GDM1 (cell line): ENCODE data around the gene PCK2.
A peak's percentile ranks its signal among the peaks of the same experiment; 100 is the strongest.
"Not testable (repeated sequence)": the region's sequence is repeated elsewhere in the genome, so short reads cannot be mapped to it uniquely, and the experiment has no call there.

Source experiments
- DNase-seq: peaks from one replicate; lab custom pipeline; 2025; lab: John Stamatoyannopoulos, UW

Gene PCK2

DNA sequence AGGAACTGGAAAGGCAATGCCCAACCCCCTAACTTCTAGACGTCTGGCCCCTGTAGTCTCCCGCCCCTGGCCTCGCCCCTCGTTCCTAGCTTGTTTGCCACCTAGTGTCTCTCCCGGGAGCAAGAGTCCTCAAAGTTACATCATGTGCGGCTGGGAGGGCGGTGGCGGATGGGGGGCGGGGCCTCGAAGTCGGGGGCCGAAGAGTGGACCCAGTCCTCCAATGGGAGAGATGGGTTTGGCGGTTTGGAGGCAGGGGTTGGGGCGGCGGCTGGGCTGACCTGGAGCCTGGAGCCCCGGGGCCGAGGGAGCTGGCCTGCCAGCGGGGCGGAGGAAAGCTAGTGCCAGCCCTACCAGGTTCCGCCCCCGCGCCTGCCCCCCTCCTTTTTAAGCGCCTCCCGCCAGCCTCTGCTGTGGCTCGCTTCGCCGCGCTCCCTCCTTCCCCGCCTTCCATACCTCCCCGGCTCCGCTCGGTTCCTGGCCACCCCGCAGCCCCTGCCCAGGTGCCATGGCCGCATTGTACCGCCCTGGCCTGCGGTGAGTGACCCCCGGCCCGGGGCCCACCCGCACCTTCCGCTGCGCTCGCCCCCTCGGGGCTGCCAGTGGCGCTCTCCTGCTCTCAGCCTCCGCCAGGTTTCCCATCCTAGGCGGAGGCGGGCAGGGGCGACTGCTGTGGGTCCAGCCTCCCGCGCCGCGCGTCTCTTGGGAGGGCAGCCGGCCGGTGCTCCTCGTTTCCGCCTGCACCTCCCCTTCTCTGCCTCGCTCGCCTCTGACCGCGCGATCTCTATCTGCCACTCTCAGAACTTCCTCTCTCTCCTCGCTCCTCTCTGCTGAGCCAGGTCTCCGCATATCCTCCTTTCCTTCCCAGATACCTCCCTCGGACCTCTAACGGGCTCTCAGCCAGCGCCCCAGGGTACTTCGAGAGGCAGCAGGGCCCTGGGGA lies at the start of gene PCK2:
PCK2 (plus strand) TSS at position 411 of the 940 bp plus-strand sequence; CDS start at position 506, 95 bp downstream.
- DNase-seq, result peak; percentile 94

DNA sequence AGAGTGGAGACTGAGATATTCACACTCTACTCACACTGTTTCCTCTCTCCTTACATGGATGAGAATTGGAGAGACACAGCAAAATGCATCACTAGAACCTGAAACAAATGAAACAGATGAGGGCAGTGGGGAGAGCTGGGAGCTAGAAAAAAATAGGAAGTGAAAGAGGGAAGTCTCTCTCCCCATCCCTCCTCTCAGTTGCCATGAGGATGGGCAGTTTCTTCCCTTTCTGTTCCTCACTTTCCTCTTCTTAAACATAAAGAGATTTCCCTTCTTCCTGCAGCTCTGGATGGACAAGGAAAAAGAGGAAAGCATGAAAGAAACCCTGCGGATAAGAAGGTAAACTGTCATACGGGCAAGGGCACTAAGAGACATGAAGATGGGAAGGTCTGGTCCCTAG lies 45.1 kb upstream of the PCK2 start:
- peak; percentile 20 for DNase-seq

DNA sequence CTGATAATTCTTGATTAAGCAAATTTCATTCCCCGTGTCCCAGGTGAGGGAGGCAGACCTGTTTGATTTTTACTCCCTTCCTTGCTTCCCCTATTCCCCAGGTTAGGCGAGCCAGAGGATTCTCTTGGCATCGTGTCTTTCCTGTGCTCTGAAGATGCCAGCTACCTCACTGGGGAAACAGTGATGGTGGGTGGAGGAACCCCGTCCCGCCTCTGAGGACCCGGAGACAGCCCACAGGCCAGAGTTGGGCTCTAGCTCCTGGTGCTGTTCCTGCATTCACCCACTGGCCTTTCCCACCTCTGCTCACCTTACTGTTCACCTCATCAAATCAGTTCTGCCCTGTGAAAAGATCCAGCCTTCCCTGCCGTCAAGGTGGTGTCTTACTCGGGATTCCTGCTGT lies 43.4 kb upstream of the PCK2 start:
- DNase-seq, result not testable (repeated sequence)

DNA sequence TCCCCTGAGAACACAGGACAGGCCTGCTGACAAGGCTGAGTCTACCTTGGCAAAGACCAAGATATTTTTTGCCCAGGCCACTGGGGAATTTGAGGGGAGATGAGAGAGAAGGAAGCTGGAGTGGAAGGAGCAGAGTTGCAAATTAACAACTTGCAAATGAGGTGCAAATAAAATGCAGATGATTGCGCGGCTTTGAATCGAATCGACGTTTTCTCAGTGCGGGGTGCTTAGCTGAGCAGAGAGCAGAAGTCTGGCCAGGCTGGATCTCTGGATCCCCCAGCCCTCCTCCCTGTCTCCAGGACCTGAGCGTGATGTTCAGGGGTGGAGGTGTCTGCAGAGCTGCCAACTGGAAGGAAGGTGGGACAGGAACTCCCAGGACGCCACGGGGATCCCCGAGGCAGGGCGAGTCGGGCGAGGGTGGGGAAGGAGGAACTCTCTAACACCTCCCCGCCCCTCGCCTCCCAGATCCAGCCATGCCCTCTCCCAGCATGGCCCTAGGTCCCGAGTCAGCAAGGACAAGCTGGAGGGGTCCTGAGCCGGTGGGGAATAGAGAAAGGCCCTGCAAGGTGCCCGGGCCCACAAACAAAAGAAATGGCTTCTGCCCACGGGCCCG lies 42.8 kb upstream of the PCK2 start:
- DNase-seq, result no peak

DNA sequence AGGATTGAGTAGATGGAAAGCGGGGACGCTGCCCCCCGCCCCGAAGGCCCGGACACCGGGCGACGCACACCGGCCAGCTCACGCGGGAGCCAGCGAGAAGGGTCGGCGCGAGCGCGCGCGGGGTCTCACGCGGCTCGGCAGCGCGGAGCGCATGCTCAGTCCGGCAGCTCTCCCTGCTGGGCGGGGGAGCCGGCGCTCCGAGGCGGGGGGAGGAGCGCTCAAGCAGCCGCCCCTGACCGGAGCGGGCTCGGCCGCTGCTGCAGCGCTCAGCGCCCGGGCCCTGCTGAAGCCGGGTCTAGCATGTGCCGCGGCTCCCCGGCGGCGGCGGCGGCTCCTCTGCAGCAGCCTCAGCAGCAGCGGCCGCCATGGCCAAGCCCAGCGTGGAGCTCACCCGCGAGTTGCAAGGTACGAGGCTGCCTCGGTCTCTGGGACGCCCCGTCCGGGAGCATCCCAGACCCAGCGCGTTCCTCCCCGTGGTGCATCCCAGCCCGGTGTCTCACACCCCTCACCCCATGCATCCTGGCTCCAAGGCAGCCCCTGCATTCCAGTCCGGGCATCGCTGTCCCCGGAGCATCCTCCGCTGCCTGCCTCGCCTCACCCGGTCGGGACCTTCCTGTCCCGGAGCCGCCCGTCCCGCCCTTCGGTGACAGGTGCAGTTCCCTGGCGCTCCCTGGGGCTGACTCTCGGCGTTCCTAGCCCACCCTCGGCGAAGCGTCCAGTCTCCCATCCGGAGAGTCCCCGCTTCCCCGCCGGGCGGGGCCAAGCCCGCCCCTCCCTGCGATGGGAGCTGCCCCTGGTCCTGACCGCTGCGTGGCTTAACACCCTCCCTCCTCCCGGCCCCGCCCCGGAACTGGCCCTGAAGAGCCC lies 42.1 kb upstream of the PCK2 start, which contains the start of gene CARMIL3:
CARMIL3 (plus strand) TSS at position 221 of the 867 bp plus-strand sequence; CDS start at position 366, 145 bp downstream.
- DNase-seq, result peak; percentile 48

DNA sequence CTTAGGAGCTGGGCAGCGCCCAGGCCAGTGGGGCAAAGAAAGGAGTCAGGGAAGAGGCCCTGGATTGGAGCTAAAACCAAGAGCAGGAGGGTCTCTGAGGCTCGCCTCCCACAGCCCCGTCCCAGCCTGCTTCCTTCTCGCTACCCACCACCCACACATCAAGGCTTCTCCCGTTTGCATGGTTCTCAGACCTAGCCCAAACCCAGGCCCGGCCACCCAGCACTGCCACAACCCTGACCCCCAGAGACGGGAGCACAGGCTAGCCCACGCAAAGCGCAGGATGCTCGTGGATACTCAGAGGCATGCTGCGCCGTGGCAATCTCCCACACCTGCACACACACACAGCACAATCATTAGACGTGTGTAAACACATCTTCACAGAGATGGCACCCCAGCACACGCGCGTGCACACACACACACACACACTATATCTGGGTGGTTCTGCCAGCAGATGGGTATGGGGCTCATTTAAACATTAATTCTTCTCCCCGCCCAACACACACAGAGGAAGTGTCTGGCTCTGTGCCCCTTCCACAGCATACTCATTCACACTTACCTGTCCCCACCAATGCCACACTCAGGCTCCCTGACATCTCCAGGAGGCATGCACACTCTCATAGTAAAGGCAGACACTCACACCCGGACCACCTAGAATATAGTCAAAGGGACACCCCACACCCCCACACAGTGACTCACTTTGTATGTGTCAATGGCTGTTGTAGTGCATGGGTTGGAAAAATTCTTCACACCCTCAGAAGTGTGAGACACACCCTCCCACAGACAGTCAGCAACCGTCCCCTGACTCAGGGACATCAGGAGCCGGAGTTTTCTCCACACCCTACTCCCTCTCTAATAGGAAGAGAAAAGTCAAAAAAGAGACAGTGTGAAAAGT lies 41.2 kb upstream of the PCK2 start:
- no peak for DNase-seq

DNA sequence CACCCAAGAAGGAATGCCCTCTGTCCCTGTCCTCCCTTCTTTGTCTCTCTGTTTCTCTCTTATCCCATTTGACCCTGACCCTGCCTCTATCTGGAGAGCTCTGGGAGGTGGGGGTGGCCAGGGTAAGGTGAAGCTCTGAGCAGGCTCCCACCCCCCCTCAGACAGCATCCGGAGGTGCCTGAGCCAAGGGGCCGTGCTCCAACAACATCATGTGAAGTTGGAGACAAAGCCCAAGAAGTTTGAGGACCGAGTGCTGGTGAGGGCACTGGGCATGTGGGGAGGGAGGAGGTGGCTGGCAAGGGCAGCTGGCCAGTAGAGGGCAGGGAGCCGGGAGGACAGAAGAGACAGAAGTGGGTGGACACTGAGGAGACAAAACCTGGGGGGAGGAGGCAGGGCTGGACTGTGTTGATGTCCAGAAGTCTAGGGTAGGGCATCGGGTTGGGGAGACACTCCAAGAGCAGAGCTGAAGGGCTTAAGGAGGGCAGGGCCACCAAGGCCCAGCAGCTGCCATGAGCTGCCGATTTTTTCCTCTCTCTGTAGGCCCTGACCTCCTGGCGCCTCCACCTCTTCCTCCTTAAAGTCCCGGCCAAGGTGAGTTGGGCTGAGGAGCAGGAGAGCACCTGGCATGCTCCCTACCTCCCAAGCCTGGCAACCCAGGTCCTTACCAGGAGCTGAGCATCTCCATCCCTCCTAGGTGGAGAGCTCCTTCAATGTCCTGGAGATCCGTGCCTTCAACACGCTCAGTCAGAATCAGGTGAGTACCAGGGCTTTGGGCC lies 40.4 kb upstream of the PCK2 start:
- DNase-seq, result no peak

DNA sequence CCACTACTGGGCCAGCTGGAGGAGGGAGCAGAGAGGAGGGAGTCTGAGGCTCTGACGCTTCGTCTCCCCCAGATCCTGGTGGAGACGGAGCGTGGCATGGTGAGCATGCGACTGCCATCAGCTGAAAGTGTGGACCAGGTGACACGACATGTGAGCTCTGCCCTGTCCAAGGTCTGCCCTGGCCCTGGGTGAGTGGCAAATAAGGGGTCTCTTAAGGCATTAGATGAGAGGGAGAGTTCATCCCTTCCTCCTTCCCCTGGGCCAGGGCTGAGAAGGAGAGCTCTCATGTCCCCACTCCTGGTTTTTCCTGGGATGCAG lies 39.8 kb upstream of the PCK2 start:
- DNase-seq, result no peak

DNA sequence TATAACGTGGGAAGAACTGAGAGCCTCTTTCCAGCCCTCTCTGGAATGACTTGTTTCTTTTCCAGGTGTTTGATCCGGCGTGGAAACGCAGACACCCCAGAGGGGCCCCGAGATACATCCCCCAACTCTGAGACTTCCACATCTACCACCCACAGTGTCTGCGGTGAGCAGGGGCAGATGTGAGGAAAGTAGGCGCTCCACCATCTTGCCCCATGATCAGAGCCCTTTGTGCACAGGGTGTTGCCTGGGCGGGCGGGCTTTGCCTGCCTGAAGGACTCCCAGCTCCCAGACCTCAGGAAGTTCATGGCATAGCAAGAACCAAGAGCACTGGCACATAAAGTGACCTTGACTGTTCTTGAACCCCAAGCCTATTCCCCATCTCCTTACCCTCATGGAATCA lies 39.5 kb upstream of the PCK2 start:
- DNase-seq, result no peak

DNA sequence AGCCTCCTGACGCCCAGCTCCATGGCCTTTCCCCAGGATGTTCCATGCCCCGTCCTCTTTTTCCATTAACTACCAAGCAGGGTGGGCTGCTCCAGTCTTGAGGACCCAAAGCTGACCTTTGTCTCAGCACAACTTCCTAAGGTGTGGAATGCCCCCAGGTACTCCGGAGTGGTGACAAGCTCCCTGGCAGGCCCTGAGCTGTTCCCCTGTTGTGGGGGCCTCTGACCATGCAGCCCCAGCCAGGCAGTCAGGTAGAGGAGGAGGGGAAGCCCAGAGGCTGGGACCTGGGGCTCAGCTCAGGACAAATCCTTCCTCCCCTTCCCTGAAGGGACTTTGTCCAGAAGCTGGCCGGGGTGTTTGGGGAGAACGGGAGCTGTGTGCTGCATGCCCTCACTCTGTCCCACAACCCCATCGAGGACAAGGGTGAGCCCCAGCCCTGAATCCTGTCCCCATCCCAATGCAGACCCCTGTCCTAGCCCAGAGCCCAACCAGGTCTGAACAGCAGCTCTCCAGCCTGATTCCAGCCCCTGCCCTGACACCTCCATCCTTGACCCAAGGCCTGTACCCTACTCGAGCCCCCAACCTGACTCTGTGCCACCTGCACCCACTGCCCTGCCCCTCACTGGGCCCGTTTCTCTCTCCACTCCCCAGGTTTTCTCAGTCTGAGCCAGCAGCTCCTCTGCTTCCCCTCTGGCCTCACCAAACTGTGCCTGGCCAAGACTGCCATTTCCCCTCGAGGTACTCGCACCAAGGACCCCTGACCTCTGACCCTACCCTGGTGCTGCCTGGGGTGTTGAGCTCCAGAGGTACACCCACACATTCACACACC lies 37.9 kb upstream of the PCK2 start:
- DNase-seq, result no peak

DNA sequence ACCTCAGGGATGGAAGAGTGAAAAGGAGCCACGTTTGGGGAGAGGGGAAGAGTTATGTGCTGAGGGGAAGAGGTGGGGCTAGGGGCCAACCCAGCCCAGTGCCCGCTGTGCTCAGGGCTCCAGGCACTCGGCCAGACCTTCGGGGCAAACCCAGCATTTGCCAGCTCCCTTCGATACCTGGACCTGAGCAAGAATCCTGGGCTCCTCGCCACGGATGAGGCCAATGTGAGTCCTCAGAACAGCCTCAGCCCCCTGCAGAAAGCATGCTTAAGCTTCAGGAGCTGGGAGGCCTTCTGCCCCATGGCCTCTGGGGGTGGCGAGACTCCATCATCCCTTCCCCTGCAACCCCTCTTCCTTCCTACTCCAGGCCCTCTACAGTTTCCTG lies 37.3 kb upstream of the PCK2 start:
- DNase-seq, result no peak

DNA sequence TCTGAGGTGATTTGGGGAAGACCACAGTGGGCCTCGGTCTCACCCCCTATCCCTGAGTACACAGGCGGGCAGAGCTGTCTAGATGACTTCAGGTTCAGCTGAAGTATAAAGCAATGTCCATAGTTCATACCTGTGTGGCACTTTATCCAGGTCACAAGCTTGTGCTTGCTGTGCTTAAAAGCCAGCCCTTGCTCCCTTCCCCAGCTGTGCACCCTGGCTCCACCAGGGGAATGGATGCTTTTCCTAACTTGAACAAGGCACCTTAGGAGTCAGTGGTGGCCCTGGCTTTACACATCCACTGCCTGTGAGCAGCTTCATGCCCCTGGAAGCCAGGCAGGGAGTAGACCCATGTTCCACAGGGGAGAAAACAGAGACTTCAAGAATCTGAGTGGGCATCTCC lies 36.8 kb upstream of the PCK2 start:
- no peak for DNase-seq

DNA sequence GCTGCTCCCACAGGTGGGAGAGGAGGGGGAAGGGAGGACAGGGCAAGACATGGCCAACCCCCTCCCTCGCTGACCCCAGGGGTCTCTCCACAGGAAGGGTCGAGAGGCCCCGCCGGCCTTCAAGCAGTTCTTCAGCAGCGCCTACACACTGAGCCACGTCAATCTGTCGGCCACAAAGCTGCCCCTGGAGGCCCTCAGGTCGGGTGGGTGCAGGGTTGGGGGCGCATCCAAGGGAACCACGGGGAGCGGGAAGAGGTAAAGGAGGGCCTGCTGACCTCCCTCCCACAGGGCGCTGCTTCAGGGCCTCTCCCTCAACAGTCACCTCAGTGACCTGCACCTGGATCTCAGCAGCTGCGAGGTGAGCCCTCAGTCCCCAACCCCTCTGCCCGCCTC lies 36.2 kb upstream of the PCK2 start:
- DNase-seq, result no peak

DNA sequence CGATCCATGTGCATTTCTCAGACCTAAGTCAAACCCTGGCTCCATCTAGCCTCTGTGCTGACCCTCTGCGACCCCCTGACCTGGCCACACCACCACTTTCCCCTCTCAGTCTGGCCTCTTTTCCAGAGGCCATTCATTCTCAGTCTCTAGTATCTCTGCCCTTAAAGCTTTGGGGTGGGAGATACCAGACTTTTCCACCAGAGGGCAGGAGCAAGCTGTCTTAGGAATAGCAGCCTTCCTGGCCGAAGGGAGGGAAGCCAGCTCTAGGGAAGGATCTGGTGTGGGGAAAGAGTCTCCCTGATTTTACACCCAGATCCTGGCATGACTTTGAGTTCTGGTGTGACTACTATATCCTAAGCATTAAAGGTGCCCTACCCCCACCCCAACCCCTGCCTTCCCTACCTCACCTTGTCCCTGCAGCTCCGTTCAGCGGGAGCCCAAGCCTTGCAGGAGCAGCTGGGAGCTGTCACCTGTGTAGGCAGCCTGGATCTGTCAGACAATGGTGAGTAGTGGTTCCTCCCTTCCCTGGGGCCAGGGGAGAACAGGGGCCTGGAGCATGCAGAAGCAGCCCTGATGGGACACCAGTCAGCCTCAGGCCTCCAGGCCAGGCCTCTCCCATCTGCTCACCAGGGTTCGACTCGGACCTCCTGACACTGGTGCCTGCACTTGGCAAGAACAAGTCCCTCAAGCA lies 35.7 kb upstream of the PCK2 start:
- DNase-seq, result peak; percentile 10

DNA sequence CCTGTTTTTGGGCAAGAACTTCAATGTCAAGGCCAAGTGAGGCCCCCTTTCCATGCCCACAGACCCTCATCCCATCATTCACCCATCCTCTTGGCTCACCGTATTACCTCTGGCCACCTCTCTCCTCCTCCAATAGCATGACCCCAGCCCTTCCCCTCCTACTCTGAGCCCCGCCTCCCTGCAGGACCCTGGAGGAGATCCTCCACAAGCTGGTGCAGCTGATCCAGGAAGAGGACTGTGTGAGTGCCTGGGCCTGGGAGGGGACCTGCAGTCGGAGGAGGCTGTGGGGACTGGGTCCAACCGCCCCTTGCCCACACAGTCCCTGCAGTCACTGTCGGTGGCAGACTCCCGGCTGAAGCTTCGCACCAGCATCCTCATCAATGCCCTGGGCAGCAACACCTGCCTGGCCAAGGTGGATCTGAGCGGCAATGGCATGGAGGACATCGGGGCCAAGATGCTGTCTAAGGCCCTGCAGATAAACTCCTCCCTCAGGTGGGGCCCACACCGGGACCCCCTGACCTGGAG lies 35.1 kb upstream of the PCK2 start:
- no peak for DNase-seq

DNA sequence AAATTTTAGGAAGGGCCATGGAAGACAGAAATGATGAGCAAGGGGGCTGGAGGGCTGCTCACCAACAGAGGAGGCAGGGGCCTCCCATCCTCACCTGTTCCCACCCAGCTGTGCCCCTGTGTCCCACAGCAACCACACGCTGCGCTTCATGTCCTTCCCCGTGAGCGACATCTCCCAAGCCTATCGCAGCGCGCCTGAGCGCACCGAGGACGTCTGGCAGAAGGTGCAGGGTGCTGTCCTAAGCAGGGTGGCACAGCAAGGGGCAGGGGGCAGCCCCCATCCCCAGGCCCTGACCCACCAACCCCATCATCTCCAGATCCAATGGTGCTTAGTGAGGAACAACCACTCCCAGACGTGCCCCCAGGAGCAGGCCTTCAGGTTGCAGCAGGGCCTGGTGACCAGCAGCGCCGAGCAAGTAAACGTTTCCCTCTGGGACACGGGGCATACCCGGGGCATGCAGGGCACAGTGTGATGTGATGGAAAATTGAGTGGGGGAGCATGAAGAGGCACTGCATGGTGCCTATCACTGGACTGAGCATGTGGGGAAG lies 34.2 kb upstream of the PCK2 start:
- no peak for DNase-seq

DNA sequence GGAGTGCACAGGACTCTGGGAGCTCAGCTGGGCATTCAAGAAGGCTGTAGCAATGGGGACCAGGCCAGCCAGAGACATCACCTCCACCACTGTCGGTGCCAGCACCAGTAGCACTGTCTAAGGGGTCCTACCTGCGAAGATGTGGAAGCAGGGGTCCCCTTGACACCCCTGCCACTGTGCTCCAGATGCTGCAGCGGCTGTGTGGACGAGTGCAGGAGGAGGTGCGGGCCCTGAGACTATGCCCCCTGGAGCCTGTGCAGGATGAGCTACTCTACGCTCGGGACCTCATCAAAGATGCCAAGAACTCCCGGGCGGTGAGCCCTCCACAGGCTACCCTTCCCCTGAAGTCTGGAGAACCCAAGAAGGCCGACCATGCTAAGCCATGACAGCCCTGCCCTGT lies 33.7 kb upstream of the PCK2 start:
- DNase-seq, result no peak
